Skin epidermis (tissue), 12 donors: ENCODE results near the gene ZDHHC18.
A peak's percentile ranks its signal among the peaks of the same experiment; 100 is the strongest.

ENCODE experiments used
- H3K27ac ChIP-seq, 21 experiments: fragments of 200-600 bp; sonication (generic) in 11 of 21; one replicate each; pipeline ENCODE4 v1.5.0; 2020; ENCODE audit warnings: mild to moderate bottlenecking in 3 of 21, inconsistent platforms in 2 of 21, moderate library complexity in 2 of 21
- H3K4me3 ChIP-seq, 7 experiments: fragments of 200-600 bp; sonication (generic) in 2 of 7; one replicate each; pipeline ENCODE4 v1.5.0; 2020; ENCODE audit warnings: inconsistent platforms in 2 of 7, mild to moderate bottlenecking in 2 of 7, moderate library complexity in 1 of 7

Gene ZDHHC18

DNA sequence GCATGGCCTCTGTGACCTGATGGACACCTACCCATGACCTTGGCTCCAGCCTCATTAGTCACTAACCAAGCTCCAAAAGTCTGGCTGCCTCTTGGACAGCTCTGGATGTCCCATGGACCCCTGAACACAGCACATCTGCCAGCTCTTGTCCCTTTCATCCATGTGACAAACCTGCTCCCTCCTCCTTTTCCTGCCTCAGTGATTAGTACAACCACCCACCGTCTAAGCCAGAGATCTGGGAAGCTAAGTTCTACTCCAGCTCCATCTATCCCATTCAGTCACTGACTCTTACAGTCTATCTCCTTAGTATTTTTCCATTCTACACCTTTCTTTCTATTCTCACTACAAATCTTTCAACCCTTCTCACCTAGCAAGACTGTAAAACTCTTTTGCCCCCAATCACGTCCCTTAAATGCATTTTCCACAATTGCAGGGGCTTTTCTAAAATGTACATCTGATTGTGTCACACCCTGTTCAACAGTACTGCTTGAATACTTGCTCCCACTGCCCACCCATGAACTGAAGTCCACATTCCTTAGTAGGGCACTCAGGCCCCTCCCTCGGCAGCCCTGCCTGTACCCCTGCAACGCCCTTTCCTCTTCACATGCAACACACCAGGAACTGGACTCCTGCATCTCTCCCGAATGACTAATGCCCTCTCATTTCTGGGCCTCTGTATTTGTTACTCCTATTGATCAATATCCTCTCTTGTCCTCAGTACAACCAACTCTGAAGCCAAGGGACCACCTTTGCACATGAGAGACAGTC, 56.4 kb downstream of the ZDHHC18 start:
- no peak overlapping the region for H3K27ac ChIP-seq
- H3K4me3 ChIP-seq: no peak overlapping the region

DNA sequence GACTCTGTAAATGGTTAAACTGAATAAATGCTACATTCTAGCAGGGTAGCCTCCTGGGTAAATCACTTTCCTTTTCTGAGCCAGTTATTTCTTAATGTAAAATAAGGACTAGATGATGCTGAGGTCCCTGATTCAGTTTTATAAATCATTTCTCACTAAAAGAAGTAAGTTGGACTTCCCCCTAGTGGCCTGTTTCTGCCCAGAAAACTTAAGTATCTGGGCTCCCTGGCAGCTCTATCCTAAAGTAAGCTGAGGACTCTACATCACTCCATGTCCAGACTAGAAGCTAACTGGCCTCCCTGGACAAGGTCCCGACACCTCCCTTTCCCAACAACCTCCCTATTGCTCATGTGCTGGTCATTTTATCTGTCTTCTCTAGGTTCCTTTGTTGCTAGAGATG, 60.6 kb downstream of the ZDHHC18 start:
- no peak overlapping the region for H3K27ac ChIP-seq
- no peak overlapping the region for H3K4me3 ChIP-seq

DNA sequence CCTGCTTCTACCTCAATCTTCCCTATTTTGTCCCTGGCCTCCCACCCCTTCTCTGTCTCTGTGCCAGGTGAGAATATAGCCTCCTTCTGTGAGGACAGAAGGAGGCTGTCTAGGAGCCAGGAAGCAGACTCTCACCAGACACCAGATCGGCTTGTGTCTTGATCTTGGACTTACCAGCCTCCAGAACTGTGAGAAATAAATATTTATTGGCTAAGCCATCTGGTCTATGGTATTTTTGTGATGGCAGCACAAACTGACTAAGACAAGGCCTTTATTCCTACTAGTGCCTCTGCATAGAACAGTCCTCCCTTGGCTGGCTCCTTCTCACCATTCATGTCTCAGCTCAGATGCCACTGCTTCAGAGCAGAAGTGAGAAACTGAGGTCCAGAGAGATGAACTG, 61.7 kb downstream of the ZDHHC18 start:
- Histone ChIP-seq H3K27ac (no peak overlapping the region), H3K4me3 (no peak overlapping the region)

DNA sequence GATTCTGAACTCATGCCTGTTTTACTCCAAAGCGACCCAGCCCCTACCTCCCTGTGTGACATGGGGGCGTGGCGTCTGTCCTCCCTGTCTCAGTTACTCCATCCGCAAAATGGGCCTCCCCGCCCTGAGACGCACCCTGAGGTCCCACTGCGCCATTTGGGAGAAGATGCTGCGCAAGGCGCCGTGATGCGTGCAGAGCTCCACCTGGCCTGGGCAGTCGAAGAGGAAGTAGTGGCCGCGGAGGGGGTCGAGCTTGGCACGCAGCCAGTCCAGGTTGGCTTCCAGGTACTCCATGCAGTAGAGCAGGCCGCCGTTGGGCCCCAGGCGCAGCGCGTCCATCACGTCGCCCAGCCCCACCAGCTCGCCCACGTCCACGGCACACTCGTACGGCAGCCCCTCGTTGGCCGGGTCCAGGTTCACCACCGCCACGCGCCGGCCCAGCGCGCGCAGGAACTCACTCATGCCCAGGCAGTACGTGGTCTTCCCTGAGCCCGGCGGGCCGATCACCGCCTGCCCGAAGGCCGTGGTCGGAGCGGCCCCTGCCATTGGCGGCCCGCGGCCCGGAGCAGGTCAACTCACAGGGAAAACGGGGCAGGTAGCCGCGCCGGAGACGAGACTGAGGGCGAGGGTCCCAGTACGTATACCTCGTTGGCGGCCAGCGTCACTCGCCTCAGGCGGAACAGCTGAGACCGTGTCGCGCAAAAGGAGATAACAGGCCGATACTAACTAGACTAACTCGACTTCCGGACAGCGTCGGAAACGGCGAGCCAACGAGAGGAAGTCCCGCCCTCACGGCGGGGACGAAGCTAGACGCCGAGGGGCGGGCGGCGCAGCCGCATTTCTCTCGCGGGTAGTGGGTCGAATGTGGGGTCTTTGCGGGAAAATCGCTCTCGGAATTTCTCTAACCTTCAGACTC, 63.3 kb downstream of the ZDHHC18 start, which contains the start of gene GPN2:
TSS of gene GPN2 (minus strand) at position 733 of the 916 bp plus-strand sequence. CDS start at position 546, 187 bp downstream.
- H3K27ac ChIP-seq: peak within 1 kb of the TSS; percentile 71 to 98 (median 90)
- H3K4me3 ChIP-seq: peak within 1 kb of the TSS; percentile 89 to 99 (median 97)

DNA sequence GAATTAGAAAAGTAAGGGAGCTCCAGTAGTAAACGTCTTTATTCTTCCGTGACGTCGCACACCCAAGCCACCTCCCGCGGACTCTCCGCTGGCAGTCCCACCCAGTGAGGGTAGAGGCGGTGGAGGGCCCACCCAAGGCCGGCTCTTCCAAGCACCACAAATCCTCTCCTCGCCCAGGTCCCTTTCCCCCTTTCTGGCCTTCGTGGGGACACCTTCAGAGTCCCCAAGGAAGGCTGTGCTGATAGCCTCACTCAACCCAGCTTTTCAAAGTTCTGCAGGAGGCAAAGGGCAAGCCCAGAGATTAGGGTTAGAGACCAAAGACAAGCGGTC, 63.9 kb downstream of the ZDHHC18 start:
- peak overlapping the region; percentile 57 to 98 (median 90) for H3K27ac ChIP-seq

DNA sequence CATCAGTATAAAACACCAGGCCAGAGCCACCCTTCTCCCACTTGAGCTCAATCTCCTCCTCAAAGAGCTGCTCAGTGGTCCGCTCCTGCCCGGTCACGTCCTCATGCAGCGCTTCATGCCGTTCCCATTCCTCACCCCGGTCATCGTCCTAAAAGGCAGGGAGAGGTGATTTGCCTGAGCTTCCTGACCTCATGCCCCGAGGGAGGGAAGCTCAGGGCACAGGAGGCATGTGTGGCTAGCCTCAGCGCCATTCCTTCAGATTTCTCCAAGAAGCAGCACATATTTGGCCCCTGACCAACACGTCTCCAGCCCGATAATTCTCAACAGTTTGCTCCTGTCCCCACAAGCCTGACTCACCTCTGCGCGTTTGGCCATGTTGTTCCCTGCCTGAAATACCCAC, 67.8 kb downstream of the ZDHHC18 start:
- no peak overlapping the region for H3K27ac ChIP-seq
- H3K4me3 ChIP-seq: no peak overlapping the region

More for the DNA sequence above, 63.9 kb downstream of the ZDHHC18 start:
- H3K4me3 ChIP-seq: peak overlapping the region; percentile 89 to 99 (median 97)

DNA sequence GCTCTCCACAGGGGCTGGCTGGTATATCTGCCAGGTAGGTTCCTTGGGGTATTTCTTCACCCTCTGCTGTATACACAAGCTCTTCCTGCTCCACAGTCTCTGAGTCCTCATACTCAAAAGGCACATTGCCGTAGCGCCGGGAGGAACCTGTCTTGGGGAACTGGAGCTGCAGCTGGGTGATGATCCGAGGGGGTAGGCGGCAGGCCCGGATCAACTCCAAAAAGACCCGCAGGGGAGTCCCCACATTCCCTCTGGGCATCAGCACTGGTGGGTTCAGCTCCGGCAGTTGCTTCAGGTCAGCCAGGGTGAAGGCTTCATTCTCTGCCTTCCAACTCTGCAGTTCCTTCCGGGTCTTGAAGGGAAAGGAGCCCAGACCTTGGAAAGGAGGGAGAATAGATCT, 70.9 kb downstream of the ZDHHC18 start:
- Histone ChIP-seq H3K27ac (no peak overlapping the region), H3K4me3 (no peak overlapping the region)

DNA sequence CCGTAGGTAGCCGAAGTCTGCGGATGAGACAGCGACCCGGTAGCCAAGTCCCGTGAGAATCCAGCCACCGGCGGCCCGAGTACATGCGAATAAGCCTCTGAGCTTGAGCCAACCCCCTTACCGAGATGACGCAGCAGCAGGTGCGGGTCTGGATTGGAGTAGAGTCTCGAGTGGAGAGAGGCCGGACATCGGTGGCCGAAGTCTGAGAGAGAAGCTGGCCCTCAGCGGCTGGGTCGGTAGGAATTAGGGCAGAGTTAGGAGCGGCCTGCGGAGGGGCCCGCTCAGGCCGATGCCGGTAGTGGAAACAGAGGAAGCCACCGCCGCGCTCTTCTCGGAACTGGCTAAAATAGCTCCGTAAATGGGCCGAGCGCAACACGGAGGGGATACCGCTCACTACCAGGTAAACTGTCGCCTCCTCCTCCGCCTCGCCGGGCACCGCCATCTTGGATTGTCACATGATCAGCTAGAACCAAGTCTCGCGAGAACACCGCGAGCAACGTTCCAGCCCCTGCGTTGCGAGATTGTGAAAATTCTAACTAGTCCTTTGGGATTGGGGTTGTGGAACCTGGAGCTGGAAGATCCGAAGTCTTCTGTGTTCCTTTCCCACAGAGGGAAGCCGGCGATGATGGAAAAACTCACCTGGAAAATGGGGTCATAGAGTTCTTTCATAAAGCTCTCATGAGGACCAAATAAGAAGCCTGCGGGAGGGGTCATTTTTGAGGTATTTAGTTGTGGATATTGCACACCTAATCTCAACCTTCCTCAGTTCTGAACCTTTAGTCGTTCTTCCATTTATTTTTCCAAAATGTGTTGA, 73.7 kb downstream of the ZDHHC18 start, which contains the start of gene GPATCH3:
TSS of gene GPATCH3 (minus strand) at position 467 of the 814 bp plus-strand sequence. CDS start at position 442, 25 bp downstream.
- peak within 1 kb of the TSS; percentile 53 to 99 (median 85) for H3K4me3 ChIP-seq
- H3K27ac ChIP-seq: peak within 1 kb of the TSS; percentile 50 to 94 (median 88)

DNA sequence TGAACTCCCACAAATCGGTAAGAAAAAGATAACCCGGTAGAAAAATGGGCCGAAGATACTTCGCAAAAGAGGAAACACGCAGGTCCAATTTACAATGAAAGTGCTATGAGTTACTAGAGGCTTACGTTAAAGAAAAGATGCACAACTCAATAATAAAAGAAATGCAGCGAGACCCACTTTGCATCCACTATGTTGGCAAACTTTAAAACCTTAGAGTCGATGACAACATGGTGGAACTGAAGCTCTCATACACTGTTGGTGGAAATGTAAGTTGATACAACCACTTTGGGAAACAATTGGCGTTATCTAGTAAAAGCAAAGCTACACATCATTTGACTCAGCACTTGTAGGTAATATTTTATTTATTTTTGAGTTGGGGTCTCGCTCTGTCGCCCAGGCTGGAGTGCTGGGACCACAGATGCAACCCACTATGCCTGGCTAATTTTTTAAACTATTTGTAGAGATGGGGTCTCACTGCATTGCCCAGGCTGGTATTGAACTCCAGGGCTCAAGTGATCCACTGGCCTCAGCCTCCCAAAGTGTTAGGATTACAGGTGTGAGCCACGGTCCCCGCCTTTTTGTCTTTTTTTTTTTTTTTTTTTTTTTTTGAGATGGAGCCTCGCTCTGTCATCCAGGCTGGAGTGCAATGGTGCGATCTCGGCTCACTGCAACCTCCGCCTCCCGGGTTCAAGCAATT, 74.5 kb downstream of the ZDHHC18 start:
- Histone ChIP-seq H3K27ac (peak overlapping the region in 19 of 21 experiments; percentile 69 to 94 (median 88)), H3K4me3 (peak overlapping the region; percentile 53 to 99 (median 85))
